ENCODE measurements around the gene PLIN5.

Gene PLIN5, protein sequence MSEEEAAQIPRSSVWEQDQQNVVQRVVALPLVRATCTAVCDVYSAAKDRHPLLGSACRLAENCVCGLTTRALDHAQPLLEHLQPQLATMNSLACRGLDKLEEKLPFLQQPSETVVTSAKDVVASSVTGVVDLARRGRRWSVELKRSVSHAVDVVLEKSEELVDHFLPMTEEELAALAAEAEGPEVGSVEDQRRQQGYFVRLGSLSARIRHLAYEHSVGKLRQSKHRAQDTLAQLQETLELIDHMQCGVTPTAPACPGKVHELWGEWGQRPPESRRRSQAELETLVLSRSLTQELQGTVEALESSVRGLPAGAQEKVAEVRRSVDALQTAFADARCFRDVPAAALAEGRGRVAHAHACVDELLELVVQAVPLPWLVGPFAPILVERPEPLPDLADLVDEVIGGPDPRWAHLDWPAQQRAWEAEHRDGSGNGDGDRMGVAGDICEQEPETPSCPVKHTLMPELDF

DNA sequence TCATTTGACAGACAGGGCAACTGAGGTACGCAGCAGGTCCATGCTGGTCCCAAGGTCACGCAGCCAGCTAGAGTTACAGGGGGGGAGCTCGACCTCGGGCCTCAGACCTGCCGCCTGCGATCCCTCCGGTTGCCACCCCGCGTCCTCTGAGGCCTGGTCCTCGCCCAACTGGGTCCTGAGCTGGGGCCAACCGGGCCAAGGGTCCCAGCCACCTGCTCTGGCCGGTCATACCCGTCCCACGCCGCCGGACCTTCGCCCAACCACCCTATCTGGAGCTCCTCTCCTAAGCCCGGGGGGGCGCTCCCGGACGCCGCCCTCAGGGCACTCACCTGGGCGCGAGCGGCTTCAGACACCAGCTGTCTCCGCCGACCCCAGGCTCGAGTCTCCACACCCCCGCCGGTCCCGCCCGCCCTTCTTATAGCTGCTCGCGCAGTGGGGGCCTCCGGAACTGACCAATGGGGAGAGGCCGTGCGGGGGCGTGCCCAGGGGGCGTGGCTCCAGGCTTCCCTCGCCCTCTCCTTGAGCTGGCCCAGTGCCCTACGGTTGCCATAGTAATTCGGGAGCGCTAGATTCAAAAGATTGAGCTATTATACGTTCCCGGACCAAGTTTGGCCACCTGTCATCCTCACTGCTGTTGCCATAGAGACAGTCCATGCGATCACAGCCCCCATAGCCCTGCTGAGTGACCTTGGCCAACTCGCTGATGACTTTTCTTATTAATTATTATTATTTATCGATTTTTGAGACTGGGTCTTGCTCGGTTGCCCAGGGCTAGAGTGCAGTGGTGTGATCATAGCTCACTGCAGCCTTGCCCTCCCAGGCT is at the start of gene PLIN5:
Gene PLIN5, minus strand, starts transcription at position 389 of the 823 bp plus-strand sequence. CDS start 1,150 bp downstream, outside the sequence.
- DNase-seq (ENCODE audit: low read depth) = no peak

DNA sequence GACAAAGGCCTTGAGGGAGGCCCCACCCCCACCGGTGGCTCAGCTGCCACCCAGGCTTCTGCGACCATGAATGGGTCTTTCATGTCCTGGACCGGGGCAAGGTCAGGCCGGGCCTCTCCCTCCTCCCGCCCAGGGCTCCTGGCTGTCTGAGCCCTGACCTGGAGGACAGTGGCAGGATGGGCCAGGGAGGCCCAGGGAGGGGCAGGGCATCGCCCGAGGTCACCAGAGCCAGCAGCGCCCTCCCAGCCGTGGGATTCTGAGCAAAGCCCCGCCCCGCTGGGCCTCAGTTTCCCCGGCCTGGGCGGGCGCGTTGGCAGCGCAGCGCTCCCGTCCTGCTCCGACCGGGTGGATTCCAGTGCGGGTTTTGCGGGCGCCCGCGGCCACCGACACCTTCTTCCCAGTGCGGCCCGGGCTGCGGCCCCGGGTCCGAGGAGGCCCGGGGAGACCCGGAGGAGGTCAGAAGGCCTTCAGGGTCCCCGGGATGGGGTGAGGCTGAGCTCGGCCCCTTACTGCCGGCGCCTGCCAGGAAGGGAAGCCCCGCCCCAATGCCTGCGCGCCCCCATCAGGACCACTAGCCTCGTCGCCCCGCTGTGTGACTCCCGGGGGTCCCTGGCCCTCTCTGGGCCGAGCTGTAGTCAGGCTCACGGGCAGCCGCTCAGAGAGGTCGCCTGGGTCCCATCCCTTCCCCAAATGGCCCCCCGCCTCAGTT is 49.1 kb upstream of the PLIN5 start:
- DNase-seq (ENCODE audit: low read depth) = no peak

DNA sequence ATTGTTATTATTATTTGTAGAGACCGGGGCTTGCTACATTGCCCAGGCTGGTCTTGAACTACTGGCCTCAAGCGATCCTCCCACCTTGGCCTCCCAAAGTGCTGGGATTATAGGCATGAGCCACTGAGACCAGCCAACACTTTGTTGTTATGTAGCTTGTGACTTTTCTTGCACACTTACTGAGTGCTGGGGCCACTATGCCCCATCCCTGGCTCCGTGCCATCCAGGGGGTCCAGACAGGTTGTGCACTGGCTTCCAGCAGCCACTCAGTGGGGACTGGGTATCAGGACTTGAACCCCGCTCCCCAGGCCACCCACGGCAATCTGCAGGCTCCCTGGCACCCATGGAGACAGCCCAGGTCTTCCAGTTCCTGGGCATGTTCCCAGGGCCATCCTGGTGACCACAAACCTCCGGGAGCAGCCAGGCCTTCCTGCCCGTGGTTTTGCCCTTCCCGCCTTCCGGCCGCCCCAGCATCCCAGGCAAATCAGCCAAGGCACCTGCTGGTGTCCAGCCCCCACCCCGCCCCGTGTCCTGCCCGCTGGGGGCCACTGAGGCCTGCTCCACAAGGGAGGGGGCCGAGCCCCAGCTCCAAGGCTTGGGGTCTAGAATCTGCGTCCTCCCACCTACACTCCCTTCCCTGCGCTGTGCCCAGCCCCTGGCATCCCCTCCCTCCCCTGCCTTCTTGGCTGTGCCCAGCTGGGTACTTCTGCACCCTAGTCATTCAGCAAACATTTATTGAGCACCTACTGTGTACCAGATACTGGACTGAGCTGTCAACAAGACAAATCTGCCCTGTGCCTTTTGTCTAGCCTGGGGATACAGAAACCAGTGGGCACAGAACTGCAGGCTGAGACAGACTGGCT is 48.2 kb upstream of the PLIN5 start:
- no peak for DNase-seq (ENCODE audit: low read depth)

DNA sequence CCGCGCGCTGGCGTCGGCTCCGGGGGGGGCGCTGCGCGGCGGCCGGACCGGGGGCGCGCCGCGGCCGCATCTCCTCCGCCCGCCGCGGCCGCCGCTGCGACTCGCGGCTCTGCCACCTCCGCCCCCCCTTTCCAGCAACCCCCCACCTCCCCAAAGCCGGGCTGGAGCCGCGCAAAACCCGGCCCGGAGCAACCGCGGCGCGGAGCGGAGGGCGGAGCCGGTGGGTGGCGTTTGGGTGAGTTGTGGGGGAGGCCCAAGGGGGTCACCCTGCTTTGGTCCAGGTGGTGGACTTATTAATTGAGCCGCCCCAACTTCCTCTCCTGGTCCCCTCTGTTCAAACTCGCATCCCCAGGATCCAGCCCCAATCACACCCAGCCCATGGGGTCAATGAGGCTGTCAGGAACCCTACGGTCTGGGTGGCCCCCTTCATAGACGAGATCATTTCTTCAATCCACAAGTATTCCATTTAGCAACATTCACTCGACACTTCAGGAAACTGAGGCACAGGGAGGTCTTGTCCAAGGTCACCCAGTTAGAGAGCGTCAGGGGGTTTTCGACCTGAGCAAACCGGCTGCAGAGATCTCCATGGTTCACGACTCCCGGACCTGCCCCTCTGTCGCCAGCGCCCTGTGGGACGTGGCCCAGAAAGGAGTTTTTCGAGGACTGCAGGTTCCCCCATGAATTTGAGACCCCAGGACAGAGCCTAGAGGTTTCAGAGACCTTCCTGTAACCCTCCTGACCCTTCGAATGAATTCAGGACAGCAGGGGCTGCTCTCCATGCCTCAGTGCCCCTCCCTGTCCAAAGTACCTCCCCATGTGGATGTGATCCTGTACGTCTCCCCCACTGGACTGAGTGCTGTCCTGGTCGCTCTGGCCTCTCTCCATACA is 46.9 kb upstream of the PLIN5 start:
- no peak for DNase-seq (ENCODE audit: low read depth)

DNA sequence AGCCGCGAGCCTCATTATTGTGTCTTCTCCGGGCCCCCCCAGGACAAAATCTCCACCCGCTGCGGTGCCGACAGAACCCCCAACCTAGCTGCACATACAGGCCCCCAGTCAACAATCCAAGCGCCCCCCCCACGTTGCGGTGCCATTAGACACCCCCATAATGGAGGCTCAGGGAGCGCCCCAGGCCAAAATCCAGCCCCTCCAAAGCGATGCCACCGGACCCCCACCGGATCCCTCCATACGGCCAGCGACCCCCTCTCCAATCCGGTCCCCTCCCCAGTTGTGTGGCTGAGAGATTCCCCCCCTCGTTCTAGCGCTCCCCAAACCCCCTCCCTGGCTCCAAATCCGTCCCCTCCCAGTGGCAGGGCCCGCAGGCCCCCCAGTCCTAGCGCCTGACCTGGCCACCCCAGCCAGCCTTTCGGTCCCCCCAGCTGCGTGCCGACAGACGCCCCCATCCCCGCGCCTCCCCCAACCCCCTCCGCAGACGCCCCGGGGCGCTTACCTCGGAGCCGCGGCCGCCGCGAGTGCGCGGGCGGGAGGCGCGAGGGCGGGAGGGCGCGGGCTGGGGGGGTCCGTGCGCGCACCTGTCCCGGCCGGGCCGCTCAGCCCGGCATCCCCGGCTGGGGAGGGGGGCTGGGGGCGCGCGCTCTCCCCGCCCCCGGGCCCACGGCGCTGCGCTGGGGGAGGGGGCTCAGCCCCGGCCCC is 46.1 kb upstream of the PLIN5 start:
- DNase-seq (ENCODE audit: low read depth) = no peak

DNA sequence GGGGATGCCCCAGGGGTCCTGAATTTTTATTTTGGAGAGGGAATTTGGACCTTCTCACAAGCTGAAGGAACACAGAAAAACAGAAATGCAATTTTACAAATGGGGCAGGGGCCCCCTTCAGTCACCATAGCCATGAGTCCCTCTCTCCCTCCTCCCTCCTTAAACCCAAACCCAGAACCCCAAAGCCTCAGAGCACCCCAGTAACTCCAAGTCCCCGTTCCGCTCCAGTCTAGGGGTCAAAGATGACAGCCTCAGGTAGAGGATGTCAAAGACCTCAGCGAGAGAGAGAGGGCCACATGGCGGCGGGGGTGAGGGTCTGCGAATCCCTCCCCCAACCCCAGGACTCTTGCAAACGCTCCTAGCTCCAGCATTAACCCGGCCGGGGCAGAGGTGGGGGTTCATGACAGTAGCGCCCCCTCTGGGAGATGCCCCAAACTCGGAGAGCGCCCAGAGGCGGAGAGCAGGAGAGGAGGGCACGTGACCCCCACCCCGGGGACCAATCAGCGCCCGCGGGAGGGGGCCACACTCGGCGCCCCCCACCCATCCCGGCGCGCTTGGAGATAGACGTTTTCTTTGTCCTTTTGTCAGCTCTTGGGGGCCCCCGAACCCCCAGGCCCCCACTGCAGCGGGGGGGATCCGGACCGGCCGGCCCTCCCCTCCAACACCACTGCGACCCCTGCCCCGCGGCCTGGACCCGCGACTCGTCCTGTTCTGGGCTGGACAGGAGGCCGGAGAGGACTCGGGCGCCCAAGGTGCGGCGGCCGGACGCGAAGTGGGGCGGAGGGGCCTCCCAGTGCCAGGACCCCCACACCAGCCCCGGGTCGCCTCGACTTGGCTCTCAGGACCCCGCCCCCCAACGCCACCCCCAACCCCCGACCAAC is 45.2 kb upstream of the PLIN5 start:
- no peak for DNase-seq (ENCODE audit: low read depth)

DNA sequence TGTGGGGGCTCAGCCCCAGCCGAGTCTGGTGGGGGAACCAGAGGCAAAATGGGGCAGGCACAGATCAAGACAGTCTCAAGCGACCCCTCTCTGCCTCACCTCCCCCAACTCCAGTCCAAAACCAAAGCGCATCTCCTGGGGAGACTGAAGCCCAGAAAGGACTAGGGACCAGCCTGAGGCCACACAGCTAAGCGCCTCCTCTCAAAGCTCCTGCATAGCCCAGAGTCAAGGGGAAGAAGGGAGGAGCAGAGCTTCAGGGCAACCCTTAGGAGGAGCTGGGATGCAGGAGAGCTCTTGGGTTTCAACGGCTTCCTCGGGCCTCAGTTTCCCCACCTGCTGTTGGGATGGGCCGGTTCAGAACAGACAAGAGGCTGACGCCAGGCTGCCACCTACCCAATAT is 44.4 kb upstream of the PLIN5 start:
- DNase-seq (ENCODE audit: low read depth) = no peak

DNA sequence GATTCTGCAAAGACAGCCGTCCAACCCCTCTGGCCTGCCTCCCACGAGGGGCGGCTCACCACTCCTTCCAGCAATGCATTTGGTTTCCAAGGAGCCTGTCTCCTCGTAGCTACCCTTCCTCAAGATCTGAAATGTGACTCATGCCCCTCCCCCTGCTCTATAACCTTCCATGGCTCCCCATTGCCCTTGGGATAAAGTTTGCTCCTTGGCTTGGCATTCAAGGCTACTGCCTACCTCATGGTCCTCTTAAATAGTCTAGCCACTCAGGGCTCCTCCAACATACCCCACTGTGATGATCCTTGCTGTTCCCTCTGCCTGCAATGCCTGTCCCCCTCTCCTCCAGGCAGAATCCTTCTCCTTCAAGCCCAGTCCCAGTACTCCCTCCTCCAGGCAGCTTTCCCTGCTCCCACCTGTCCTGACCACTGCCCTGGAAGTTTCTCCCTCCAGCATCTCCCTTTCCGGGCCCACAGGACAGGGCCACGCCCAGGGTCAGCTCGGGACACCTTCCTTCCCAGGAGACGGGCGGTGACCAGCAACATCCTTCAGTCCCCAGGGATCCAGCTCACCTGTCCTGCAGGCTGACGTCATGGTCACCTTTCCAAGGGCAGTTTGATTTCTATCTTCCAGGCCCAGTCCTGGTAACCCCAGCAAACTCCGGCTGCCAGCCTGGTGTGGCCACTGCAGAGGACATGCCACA is 43.7 kb upstream of the PLIN5 start:
- no peak for DNase-seq (ENCODE audit: low read depth)

DNA sequence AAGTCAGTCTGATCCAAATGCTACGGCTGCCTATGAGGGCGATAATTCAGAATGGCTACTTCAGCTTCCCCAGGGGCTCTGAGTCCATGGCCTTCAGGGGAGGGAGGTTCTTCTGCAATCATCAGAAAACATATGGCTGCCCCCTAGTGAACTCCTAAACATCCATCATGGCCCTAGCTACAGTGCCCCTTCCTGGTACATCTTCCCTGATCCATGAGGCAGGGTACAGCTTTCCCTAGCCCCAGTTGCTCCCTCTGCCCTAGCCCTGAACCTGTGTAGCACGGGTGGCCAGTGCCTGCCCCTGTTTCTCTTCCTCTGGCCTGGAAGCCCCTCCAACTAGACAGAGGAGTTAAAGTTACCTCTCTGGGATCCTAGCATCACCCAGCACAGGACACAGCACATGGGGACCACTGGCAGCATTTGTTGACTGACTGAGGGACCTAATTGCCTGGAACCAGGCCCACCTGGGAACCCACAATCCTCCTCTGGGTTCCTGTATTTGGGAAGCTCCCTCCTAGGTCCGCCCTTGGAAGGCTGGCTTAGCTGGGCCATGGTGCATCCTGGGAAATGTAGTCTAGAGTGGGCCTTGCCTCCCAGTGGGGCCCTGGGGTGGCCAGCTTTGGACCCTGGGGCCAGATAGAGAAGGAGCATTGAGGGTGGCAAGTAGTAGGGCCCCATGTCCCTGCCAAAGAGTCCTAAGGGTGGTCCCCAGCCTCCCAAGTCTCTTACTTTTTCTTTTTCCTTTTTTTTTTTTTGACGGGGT is 42.2 kb upstream of the PLIN5 start:
- no peak for DNase-seq (ENCODE audit: low read depth)

DNA sequence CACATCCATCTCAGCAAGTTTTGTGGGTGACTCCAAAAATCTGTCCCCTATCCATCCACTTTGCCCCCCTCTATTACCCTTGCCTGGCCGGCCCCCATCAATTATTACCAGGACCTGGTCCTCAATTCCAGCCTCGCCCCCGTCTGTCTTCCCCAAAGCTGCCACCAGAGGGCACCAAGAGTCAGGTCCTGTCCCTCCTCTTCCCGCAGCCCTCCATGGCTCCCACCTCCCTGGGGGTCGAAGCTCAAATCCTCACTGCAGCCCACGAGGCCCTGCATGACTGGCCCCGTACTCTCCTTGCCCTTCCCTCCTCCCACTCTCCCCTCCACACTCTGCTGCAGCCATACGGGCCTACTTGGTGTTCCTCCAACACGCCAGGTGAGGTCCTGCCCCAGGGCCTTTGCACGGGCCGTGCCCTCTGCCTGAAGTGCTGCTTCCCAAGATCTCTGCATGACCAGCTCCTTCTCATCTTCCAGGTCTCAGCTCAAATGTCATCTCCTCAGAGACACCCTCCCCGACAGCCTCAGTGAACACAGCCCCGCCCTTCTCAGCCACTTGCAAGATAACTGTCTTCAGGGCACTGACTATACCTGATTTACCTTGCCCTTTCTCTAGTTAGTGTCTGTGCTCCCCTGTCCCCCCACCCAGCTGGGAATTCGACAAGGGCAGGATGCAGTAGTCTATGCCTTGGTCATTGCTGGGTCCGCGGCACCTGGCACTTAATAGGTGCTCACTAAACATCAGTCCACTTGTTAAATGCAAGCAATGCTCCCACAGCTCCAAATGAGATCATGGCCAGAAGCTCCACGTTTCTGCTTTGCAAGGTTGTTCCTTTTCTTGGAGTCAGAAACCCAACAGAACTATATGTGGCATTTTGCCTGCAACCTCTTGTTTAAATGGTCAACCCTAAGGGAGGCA is 41.3 kb upstream of the PLIN5 start:
- DNase-seq (ENCODE audit: low read depth) = no peak

DNA sequence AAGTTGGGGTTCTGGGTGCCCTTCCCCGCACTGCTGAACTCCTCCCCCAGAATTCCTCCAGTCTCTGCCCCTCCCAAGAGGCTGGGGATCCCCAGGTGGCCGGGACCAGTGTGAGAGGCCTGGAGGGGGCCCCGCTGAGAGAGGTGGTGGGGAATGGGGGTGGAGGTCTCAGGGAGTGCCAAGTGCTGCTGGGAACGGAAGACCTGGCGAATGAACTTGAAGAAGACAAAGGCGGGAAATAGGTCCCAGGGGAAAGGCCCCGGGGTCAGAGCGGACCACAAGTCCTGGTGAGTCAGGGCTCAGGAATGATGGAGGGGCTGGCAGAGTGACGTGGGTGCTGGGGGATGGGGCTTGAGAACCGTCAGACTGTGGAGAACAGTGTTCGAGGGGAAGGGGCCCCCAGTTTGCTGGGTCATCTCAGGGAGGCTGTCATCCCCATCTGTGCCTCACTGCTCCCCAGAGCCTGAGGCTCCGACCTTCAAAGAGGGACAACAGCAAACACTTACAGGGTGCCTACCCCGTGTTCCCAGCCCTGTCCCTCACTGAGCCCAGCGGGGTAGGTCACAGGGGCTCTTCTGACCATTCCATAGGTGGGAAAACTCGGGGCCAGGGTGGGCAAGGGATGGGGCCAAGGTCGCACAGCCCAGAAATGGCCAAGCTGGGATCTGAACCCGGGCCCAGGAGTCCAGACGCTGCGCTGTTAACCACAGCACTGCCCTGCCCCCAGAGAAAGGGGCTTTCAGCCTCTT is 40.4 kb upstream of the PLIN5 start:
- no peak for DNase-seq (ENCODE audit: low read depth)

DNA sequence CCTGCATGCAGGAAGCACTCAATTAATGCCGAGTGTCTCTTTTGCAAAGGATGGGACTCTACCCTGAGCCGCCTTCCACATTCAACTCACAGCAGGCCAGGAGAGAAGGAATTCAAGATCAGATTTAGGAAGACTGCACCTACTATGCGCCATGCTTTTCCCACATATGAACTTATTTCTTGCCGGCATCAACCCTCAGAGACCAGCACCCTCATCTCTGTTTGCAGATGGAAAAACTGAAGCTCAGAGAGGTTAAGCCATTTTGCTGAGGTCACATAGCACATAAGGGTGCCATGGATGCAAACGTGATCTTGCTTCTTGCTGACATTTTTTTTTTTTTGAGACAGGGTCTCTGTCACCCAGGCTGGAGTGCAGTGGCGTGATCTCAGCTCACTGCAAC is 38.7 kb upstream of the PLIN5 start:
- DNase-seq (ENCODE audit: low read depth) = no peak

DNA sequence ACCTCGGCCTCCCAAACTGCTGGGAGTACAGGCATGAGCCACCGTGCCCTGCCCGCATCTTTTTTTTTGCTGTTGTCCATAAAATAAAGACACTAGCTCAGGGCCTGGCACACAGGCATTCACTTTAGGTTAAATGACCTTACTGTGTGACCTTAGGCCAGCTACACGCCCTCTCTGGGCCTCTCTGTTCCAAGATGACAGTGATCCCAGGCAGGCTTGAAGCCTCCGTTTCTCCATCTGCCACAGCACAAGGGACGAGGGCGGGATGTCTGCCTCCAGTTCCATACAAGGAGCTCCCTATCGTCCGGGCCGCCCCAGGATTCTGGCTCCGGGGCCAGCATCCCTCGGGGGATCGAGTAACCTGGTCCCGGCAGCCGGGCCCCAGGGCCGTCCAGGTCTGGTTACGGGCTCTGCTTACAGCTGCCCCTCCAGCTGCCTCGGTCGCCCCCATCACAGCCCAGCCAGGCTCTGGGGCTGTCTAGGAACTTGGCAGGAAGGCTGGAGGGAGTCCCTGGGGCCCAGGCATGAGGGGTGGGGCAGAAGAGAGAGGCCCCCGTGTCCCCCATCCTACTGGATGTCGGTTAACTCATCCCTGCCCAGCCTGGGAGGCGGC is 36.4 kb upstream of the PLIN5 start:
- no peak for DNase-seq (ENCODE audit: low read depth)

DNA sequence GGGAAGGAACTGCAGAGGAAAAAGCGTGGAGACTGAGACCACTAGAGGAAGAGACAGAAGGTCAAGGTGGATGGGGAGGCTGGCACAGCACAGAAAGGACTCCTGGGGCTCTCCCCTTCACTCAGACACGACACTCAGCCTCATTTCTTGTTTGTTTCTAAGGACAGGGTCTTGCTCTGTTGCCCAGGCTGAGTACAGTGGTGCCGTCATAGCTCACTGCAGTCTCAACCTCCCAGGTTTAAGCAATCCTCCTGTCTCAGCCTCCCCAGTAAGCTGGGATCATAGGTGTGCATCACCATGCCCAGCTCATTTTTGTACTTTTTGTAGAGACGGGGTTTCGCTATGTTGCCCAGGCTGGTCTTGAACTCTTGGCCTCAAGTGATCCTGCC is 35.9 kb upstream of the PLIN5 start:
- DNase-seq (ENCODE audit: low read depth) = no peak

DNA sequence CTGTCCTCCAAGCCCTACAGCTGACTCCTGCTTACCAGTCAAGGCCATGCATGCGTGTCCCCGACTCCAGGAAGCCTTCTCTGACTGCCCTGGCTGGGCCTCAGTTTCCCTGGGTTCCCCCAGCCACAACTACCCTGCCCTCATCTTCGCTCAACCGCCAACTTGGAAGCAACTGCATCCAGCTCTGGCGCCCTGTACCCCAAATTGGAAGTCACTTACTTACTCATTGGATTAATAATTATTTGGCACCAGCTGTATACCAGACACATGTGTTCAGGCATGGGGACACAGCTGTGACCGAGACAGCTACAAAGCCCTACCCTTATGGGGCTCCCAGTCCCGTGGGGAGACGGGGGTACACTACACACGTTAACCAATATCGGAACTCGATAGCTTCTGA is 35.4 kb upstream of the PLIN5 start:
- no peak for DNase-seq (ENCODE audit: low read depth)

Data from CMK (cell line).